Spleen (tissue), 11 donors: ENCODE measurements around the gene TRIML1. TPM values are rescaled to one million over a fixed set of nuclear protein-coding genes. Genes with fewer than 3 reads are reported as not detected.

Experiments used
- DNase-seq: peaks from one replicate; pipeline ENCODE4 v3.0.0-alpha.2; 2020
- H3K27ac ChIP-seq, 8 donors: fragments of 200-600 bp; sonication (generic) in 7 of 8; 1 replicate in 4 of 8; 2 replicates in 4 of 8; pipeline versions ENCODE4 v1.5.0 to v1.8.0; 2016 to 2021; ENCODE audit warnings: inconsistent platforms in 4 of 8, mild to moderate bottlenecking in 4 of 8, moderate library complexity in 1 of 8
- H3K27me3 ChIP-seq, 7 donors: fragments of 200-600 bp; sonication (generic) in 6 of 7; replicated peaks in 1 of 7; 1 replicate in 4 of 7; 2 replicates in 3 of 7; pipeline versions ENCODE4 v1.5.0 to v1.8.0; 2016 to 2021; ENCODE audit warnings: inconsistent platforms in 3 of 7, mild to moderate bottlenecking in 1 of 7
- H3K36me3 ChIP-seq, 6 donors: fragments of 200-600 bp; sonication (generic) in 5 of 6; 1 replicate in 4 of 6; 2 replicates in 2 of 6; pipeline versions ENCODE4 v1.5.0 to v1.8.0; 2016 to 2021; ENCODE audit warnings: inconsistent platforms in 2 of 6
- H3K4me1 ChIP-seq, 6 donors: fragments of 200-600 bp; sonication (generic) in 5 of 6; 1 replicate in 3 of 6; 2 replicates in 3 of 6; pipeline versions ENCODE4 v1.5.0 to v1.8.0; 2016 to 2021; ENCODE audit warnings: inconsistent platforms in 3 of 6
- H3K4me3 ChIP-seq, 8 donors: fragments of 200-600 bp; sonication (generic) in 7 of 8; 1 replicate in 4 of 8; 2 replicates in 4 of 8; pipeline versions ENCODE4 v1.5.0 to v1.8.0; 2016 to 2021; ENCODE audit warnings: inconsistent platforms in 4 of 8, mild to moderate bottlenecking in 4 of 8, moderate library complexity in 2 of 8
- H3K9me3 ChIP-seq, 8 donors: fragments of 200-600 bp; sonication (generic) in 7 of 8; 1 replicate in 4 of 8; 2 replicates in 4 of 8; pipeline versions ENCODE4 v1.5.0 to v1.8.0; 2016 to 2021; ENCODE audit warnings: inconsistent platforms in 4 of 8
- POLR2A ChIP-seq, 3 donors: fragments of 450-650 bp; IDR thresholded peaks; one replicate each; pipeline ENCODE4 v1.5.1; 2017; ENCODE audit warnings: antibody characterized with exemption in 3 of 3, mild to moderate bottlenecking in 1 of 3
- POLR2AphosphoS5 ChIP-seq, 3 donors: sonication (generic); formaldehyde crosslinking; IDR thresholded peaks; one replicate each; pipeline ENCODE4 v1.5.1; 2017; ENCODE audit warnings: antibody characterized with exemption in 3 of 3
- WGBS, 5 donors: extraction: QIAGEN DNeasy Blood & Tissue Kit in 3 of 5; methylation state at CpG; one replicate each; pipeline versions ENCODE4 v1.1.5 to v1.1.7; 2013 to 2018; 5-methylcytosine and 5-hydroxymethylcytosine counted together
- intact Hi-C: fragments of 100-400 bp; cut with DNase I; formaldehyde crosslinking; loops from one replicate; pipeline ENCODE4 v1.15.0; 2023; ENCODE audit warnings: low total_unique reads
- polyA plus RNA-seq, 3 donors: library from polyadenylated mRNA; stranded (reverse); fragments of 200-250 nt; gene quantifications; one replicate each; pipeline ENCODE4 v1.2.1, GENCODE V29; 2013
- total RNA-seq, 7 donors: library from RNA; depleted of rRNA in 3 of 7; stranded (reverse); fragments of >200 nt in 3 of 7; fragmentation: NEBNext Ultra II Directional in 4 of 7; extraction: Animal tissue kit (Norgen Biotek cat#: 25700) in 4 of 7; gene quantifications; one replicate each; pipeline versions ENCODE4 v1.1.0 to v1.2.1, GENCODE V29; 2016 to 2021
- TF ChIP-seq, protein P1 (sequence below), 11 experiments: fragments of 200-600 bp in 7 of 11; fragments of 450-650 bp in 4 of 11; sonication (generic) in 4 of 11; IDR thresholded peaks in 8 of 11; conservative IDR thresholded peaks in 3 of 11; 1 replicate in 7 of 11; 2 replicates in 4 of 11; pipeline versions ENCODE4 v1.4.0 to v1.8.0; 2016 to 2021; ENCODE audit warnings: antibody characterized with exemption in 11 of 11, inconsistent platforms in 4 of 11, mild to moderate bottlenecking in 1 of 11
- donor health status: healthy with polysubstance abuse.
- donor health status: DM: no; HTN: no; CAD: no; lungs with moderate emphysema.
- donor health status: DM: no; HTN: no; CAD: no.
- donor health status: Bipolar disorder and iron deficiency.
- donor health status: healthy.
- donor health status: DM: no; HTN: no; CAD: no.
- donor health status: DM: yes; HTN: yes; CAD: no.

TRIML1 gene
- total and polyA plus RNA-seq, 10 donors, result not detected

GRCh38 chr4:188109157-188109755 is 30.0 kb upstream of the TRIML1 start, which contains the start of gene TRIML2:
TRIML2 (minus strand) TSS chr4:188109603; CDS start chr4:188105368, 4,235 bp downstream.
- H3K4me3 ChIP-seq, result no peak within 1 kb of the TSS
- WGBS, 5 donors, result 42 to 53% (median 45%) methylated on average over 11 of the region's 11 CpGs

GRCh38 chr4:188110036-188110435 is 29.2 kb upstream of the TRIML1 start:
- no peak for TF ChIP-seq POLR2AphosphoS5 (IDR thresholded peaks at IDR 0.05)
- TF ChIP-seq POLR2A (IDR thresholded peaks at IDR 0.05), result no peak
- TF ChIP-seq, protein P1, sequence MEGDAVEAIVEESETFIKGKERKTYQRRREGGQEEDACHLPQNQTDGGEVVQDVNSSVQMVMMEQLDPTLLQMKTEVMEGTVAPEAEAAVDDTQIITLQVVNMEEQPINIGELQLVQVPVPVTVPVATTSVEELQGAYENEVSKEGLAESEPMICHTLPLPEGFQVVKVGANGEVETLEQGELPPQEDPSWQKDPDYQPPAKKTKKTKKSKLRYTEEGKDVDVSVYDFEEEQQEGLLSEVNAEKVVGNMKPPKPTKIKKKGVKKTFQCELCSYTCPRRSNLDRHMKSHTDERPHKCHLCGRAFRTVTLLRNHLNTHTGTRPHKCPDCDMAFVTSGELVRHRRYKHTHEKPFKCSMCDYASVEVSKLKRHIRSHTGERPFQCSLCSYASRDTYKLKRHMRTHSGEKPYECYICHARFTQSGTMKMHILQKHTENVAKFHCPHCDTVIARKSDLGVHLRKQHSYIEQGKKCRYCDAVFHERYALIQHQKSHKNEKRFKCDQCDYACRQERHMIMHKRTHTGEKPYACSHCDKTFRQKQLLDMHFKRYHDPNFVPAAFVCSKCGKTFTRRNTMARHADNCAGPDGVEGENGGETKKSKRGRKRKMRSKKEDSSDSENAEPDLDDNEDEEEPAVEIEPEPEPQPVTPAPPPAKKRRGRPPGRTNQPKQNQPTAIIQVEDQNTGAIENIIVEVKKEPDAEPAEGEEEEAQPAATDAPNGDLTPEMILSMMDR (IDR thresholded peaks at IDR 0.05 in 8 of 11, conservative IDR thresholded peaks at IDR 0.05 in 3 of 11), result no peak
- no peaks in the 10 kb centered on the region for H3K4me1 ChIP-seq
- H3K27me3 ChIP-seq, result no peaks in the 10 kb centered on the region
- intact Hi-C loops, result no loop called here
- no peak overlapping the region for H3K27ac ChIP-seq
- 46 to 64% (median 50%) methylated on average over 3 of the region's 3 CpGs for whole genome bisulfite sequencing, 5 donors
- no peak overlapping the region for H3K4me3 ChIP-seq
- H3K9me3 ChIP-seq, result peaks cover 0 to 27% (median 20%) of the 10 kb centered on the region in 8 donors
- no peak for DNase-seq
- H3K36me3 ChIP-seq, result no peaks in the 10 kb centered on the region

More at GRCh38 chr4:188109157-188109755, 30.0 kb upstream of the TRIML1 start, which contains the start of gene TRIML2:
- no peak for TF ChIP-seq POLR2AphosphoS5 (IDR thresholded peaks at IDR 0.05)
- TF ChIP-seq, protein P1 (IDR thresholded peaks at IDR 0.05 in 8 of 11, conservative IDR thresholded peaks at IDR 0.05 in 3 of 11), result no peak
- no peak for TF ChIP-seq POLR2A (IDR thresholded peaks at IDR 0.05)
- H3K36me3 ChIP-seq, result no peaks in the 10 kb centered on the region
- no peaks in the 10 kb centered on the region for H3K27me3 ChIP-seq
- no peaks in the 10 kb centered on the region for H3K4me1 ChIP-seq
- intact Hi-C loops, result no loop called here
- H3K27ac ChIP-seq, result no peak within 1 kb of the TSS
- DNase-seq, result no peak
- peaks cover 0 to 30% (median 20%) of the 10 kb centered on the region in 8 donors for H3K9me3 ChIP-seq

DNA sequence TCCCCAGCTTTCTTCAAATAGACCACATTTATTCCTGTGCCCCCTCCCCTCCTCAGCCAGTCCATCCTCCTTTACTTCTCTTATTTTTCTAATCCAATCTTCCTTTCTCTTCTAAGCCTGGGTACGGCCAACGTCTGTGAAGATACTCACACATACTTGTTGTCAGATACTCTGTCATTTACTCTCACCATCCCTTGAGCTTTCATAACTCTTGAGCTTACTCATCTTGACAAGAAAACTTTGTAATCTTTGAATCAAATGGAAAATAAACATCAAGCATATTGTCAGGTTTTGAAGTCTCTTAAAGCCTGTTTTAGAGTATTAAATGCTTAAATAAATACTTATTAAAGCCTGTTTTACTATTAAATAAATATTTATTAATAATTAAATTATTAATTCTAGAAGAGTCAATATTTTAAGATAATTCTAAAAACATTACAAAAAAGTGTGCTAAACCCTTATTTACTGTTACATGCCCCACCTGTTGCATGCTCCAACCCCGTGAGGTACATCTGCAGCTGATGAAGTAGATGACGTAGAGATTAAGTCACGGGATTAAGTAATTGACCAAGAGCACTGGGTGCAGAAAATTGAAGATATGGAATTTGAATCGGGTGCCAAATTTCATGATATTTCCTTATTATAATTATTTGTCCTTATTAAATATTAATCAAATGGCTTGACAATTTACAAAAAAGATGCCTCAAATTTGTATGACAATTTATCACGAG is 28.3 kb upstream of the TRIML1 start:
- H3K9me3 ChIP-seq, result peaks cover 0 to 24% (median 13%) of the 10 kb centered on the region in 8 donors
- intact Hi-C loops, result no loop called here
- WGBS, 5 donors, result 65 to 80% (median 67%) methylated on average over 7 of the region's 7 CpGs
- no peak for TF ChIP-seq POLR2AphosphoS5 (IDR thresholded peaks at IDR 0.05)
- no peak for TF ChIP-seq POLR2A (IDR thresholded peaks at IDR 0.05)
- TF ChIP-seq, protein P1 (IDR thresholded peaks at IDR 0.05 in 8 of 11, conservative IDR thresholded peaks at IDR 0.05 in 3 of 11), result no peak
- H3K27ac ChIP-seq, result no peak overlapping the region
- no peak overlapping the region for H3K4me3 ChIP-seq
- H3K4me1 ChIP-seq, result no peaks in the 10 kb centered on the region
- no peak for DNase-seq
- H3K36me3 ChIP-seq, result no peaks in the 10 kb centered on the region
- no peaks in the 10 kb centered on the region for H3K27me3 ChIP-seq

DNA sequence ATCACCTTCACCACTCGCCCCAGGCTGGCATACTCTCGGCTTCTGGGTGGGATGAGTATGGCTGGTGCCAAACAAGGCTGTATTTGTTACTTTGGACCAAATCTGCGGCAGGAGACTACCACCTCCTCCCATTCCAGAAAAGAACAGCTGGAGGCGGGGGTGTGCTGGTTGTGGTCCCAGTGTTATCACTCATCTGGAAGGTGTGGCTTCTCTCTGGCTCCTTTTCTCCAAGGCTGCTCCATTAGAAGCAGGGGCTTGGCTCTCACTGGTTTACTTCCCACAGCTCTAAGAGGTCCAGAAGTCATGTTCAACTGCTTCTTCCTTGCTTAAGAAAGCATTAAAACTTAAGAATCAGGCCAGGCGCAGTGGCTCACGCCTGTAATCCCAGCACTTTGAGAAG is 27.3 kb upstream of the TRIML1 start:
- intact Hi-C loops, result no loop called here
- TF ChIP-seq POLR2A (IDR thresholded peaks at IDR 0.05), result no peak
- no peak for TF ChIP-seq POLR2AphosphoS5 (IDR thresholded peaks at IDR 0.05)
- TF ChIP-seq, protein P1 (IDR thresholded peaks at IDR 0.05 in 8 of 11, conservative IDR thresholded peaks at IDR 0.05 in 3 of 11), result no peak
- Histone ChIP-seq H3K27ac (no peak overlapping the region), H3K4me3 (no peak overlapping the region), H3K4me1 (no peaks in the 10 kb centered on the region), H3K9me3 (peaks cover 0 to 19% (median 5%) of the 10 kb centered on the region in 8 donors), H3K36me3 (no peaks in the 10 kb centered on the region), H3K27me3 (no peaks in the 10 kb centered on the region)
- no peak for DNase-seq
- WGBS, 5 donors, result 73 to 87% (median 85%) methylated on average over 6 of the region's 6 CpGs
